Transverse colon (tissue), 4 donors: ENCODE data around the gene YWHAH.

Source experiments
- POLR2AphosphoS5 ChIP-seq, 3 donors: sonication (generic); formaldehyde crosslinking; IDR thresholded peaks; one replicate each; pipeline ENCODE4 v1.6.1; 2016; ENCODE audit warnings: antibody characterized with exemption in 3 of 3
- TF ChIP-seq, protein P1 (sequence below), 5 experiments: fragments of 200-600 bp in 3 of 5; fragments of 450-650 bp in 2 of 5; sonication (generic) in 3 of 5; IDR thresholded peaks; 1 replicate in 2 of 5; 2 replicates in 3 of 5; pipeline ENCODE4 v1.5.1; 2016 to 2017; ENCODE audit warnings: antibody characterized with exemption in 5 of 5, inconsistent platforms in 3 of 5, mild to moderate bottlenecking in 2 of 5, moderate library complexity in 1 of 5

DNA sequence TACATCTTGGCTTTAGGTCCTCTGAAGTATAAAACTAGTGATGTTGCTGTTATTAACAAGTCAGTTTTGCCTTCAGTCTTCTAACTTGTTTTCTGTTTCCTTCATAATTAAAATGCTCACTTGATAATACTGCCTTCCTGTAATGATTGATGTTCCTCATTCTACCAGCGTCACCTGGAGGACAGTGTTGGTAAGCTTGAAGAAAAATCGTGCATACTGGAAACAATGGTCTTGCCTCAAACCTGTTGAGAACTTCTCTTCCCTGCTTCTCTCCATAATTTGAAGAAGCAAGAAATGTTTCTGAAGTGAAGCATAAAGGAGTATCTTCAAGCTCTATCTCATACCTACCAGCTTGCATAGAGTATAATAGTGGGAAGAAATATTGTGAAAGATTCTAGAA lies 3.0 kb downstream of the YWHAH start:
- no peak for TF ChIP-seq POLR2AphosphoS5 (IDR thresholded peaks at IDR 0.05)
- TF ChIP-seq, protein P1, sequence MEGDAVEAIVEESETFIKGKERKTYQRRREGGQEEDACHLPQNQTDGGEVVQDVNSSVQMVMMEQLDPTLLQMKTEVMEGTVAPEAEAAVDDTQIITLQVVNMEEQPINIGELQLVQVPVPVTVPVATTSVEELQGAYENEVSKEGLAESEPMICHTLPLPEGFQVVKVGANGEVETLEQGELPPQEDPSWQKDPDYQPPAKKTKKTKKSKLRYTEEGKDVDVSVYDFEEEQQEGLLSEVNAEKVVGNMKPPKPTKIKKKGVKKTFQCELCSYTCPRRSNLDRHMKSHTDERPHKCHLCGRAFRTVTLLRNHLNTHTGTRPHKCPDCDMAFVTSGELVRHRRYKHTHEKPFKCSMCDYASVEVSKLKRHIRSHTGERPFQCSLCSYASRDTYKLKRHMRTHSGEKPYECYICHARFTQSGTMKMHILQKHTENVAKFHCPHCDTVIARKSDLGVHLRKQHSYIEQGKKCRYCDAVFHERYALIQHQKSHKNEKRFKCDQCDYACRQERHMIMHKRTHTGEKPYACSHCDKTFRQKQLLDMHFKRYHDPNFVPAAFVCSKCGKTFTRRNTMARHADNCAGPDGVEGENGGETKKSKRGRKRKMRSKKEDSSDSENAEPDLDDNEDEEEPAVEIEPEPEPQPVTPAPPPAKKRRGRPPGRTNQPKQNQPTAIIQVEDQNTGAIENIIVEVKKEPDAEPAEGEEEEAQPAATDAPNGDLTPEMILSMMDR (IDR thresholded peaks at IDR 0.05) = peak; percentile 41 to 78 (median 57)
